Transverse colon (tissue), 3 donors: Measurements from ENCODE around the gene P4HTM.

Experiments
- POLR2A ChIP-seq: fragments of 450-650 bp; IDR thresholded peaks from one replicate; pipeline ENCODE4 v1.6.1; 2016; ENCODE audit warnings: antibody characterized with exemption, mild to moderate bottlenecking, moderate library complexity
- TF ChIP-seq, protein P1 (sequence below), 5 experiments: fragments of 200-600 bp in 3 of 5; fragments of 450-650 bp in 2 of 5; sonication (generic) in 3 of 5; IDR thresholded peaks; 1 replicate in 2 of 5; 2 replicates in 3 of 5; pipeline ENCODE4 v1.5.1; 2016 to 2017; ENCODE audit warnings: antibody characterized with exemption in 5 of 5, inconsistent platforms in 3 of 5, mild to moderate bottlenecking in 2 of 5, moderate library complexity in 1 of 5

DNA sequence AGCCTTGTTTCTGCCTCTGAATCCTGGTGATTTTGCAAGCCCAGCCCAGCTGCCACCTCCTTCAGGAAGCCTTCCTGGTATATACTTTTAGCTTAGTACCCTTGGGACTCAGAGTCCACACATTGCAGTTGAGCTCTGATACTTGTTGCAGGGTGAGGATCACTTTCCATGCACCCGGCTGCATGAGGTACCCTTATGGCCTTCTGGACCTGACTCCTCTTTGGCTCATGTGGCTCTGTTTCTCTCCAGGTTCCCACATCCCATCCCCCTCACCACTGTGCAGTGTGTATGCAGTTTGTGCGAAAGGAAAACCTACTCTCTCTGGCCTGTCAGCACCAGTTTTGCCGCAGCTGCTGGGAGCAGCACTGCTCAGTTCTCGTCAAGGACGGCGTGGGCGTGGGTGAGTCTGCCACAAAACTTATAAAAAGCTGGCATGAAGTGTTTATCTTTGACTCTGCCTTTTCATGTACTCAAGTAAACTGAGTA lies 23.1 kb upstream of the P4HTM start:
- TF ChIP-seq, protein P1, sequence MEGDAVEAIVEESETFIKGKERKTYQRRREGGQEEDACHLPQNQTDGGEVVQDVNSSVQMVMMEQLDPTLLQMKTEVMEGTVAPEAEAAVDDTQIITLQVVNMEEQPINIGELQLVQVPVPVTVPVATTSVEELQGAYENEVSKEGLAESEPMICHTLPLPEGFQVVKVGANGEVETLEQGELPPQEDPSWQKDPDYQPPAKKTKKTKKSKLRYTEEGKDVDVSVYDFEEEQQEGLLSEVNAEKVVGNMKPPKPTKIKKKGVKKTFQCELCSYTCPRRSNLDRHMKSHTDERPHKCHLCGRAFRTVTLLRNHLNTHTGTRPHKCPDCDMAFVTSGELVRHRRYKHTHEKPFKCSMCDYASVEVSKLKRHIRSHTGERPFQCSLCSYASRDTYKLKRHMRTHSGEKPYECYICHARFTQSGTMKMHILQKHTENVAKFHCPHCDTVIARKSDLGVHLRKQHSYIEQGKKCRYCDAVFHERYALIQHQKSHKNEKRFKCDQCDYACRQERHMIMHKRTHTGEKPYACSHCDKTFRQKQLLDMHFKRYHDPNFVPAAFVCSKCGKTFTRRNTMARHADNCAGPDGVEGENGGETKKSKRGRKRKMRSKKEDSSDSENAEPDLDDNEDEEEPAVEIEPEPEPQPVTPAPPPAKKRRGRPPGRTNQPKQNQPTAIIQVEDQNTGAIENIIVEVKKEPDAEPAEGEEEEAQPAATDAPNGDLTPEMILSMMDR (IDR thresholded peaks at IDR 0.05), result no peak
- no peak for TF ChIP-seq POLR2A
